ENCODE results near the gene AR. TPM values are rescaled to one million over a fixed set of nuclear protein-coding genes. Genes with fewer than 3 reads are reported as not detected.

AR gene
- total and polyA plus RNA-seq, 2 of the 13 experiments (the other 11 are each of a cell fraction or from before 2014, with no cell fraction given), result not detected

DNA sequence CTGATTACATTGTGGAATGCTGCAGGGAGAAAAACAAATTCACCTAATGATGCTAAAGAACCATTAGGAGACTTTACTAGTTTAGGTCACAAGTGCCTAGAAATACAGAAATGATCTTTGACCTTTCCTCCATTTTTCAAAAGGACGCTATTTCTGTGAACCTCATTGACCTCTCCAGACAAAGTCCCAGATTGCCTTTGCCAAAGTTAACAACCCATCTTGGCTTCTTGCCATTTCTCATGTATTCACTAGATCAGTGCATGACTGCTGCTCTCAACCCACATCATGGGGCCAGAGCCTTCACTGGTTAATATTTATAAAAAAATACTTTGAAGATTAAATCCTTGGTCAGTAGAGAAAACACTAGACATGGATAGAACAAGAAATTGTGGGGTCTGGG, 19.9 kb upstream of the AR start:
- H3K79me2 ChIP-seq (ENCODE audit: insufficient read depth, low read length), result no peaks in the 10 kb centered on the region
- CTCF ChIA-PET (ENCODE audit: low intra/inter-chr PET ratio, low total read pairs), result no interaction called here
- H2AFZ ChIP-seq (ENCODE audit: low read length), result no peak overlapping the region
- BruUV-seq (replicated peaks), result no TSS peak
- DNase-seq (ENCODE audit: low spot score), result no peak
- in situ Hi-C loops (cut with HindIII; ENCODE audit: extremely low pct_ligation_motif_present, low pct_unique_long_range_greater_than_20kb), result no loop called here
- no peak overlapping the region for H3K27ac ChIP-seq (ENCODE audit: extremely low read length, insufficient read depth, low read length)
- no peaks in the 10 kb centered on the region for H3K36me3 ChIP-seq (replicated peaks in 1 of 2; ENCODE audit: control insufficient read depth in 1 of 2, insufficient read depth in 2 of 2, low read length in 2 of 2)
- H3K27me3 ChIP-seq (ENCODE audit: control insufficient read depth in 1 of 2, insufficient read depth in 2 of 2, low read length in 2 of 2), result no peaks in the 10 kb centered on the region
- WGBS (ENCODE audit: low lambda C conversion rate), result 10% methylated on average over 1 of the region's 1 CpG
- no peaks in the 10 kb centered on the region for H3K4me1 ChIP-seq (ENCODE audit: insufficient read depth, low read length)
- TF ChIP-seq TP53 (CRISPR knock-in tag; conservative IDR thresholded peaks at IDR 0.05), result no peak
- TF ChIP-seq, protein P1, sequence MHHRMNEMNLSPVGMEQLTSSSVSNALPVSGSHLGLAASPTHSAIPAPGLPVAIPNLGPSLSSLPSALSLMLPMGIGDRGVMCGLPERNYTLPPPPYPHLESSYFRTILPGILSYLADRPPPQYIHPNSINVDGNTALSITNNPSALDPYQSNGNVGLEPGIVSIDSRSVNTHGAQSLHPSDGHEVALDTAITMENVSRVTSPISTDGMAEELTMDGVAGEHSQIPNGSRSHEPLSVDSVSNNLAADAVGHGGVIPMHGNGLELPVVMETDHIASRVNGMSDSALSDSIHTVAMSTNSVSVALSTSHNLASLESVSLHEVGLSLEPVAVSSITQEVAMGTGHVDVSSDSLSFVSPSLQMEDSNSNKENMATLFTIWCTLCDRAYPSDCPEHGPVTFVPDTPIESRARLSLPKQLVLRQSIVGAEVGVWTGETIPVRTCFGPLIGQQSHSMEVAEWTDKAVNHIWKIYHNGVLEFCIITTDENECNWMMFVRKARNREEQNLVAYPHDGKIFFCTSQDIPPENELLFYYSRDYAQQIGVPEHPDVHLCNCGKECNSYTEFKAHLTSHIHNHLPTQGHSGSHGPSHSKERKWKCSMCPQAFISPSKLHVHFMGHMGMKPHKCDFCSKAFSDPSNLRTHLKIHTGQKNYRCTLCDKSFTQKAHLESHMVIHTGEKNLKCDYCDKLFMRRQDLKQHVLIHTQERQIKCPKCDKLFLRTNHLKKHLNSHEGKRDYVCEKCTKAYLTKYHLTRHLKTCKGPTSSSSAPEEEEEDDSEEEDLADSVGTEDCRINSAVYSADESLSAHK (CRISPR knock-in tag; IDR thresholded peaks at IDR 0.05; ENCODE audit: borderline replicate concordance), result no peak
- TF ChIP-seq KDM2A (CRISPR knock-in tag; IDR thresholded peaks at IDR 0.05; ENCODE audit: borderline replicate concordance, low read depth), result no peak
- TF ChIP-seq NCOA2 (CRISPR knock-in tag; IDR thresholded peaks at IDR 0.05), result no peak
- TF ChIP-seq TEAD2 (CRISPR knock-in tag; IDR thresholded peaks at IDR 0.05), result no peak
- TF ChIP-seq ZNF550 (CRISPR knock-in tag; IDR thresholded peaks at IDR 0.05; ENCODE audit: borderline replicate concordance), result no peak
- no peak for TF ChIP-seq GATA4 (IDR thresholded peaks at IDR 0.05; ENCODE audit: borderline replicate concordance, low read depth)
- TF ChIP-seq HMGA1 (CRISPR knock-in tag; conservative IDR thresholded peaks at IDR 0.05), result no peak
- TF ChIP-seq, protein P2, sequence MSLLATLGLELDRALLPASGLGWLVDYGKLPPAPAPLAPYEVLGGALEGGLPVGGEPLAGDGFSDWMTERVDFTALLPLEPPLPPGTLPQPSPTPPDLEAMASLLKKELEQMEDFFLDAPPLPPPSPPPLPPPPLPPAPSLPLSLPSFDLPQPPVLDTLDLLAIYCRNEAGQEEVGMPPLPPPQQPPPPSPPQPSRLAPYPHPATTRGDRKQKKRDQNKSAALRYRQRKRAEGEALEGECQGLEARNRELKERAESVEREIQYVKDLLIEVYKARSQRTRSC (CRISPR knock-in tag; IDR thresholded peaks at IDR 0.05; ENCODE audit: low read depth), result no peak
- TF ChIP-seq, protein P3, sequence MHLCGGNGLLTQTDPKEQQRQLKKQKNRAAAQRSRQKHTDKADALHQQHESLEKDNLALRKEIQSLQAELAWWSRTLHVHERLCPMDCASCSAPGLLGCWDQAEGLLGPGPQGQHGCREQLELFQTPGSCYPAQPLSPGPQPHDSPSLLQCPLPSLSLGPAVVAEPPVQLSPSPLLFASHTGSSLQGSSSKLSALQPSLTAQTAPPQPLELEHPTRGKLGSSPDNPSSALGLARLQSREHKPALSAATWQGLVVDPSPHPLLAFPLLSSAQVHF (CRISPR knock-in tag; IDR thresholded peaks at IDR 0.05), result no peak
- no peak for FAIRE-seq
- no peak overlapping the region for H3K4me3 ChIP-seq (replicated peaks in 1 of 3; ENCODE audit: insufficient read depth in 1 of 3, low read depth in 2 of 3, low read length in 3 of 3)
- intact Hi-C loops (cut with micrococcal nuclease; ENCODE audit: unreplicated experiment), result no loop called here
- POLR2A ChIA-PET, result no interaction called here
- no peaks in the 10 kb centered on the region for H3K9me3 ChIP-seq (ENCODE audit: low read length)
- ATAC-seq, result no peak
- H3K9ac ChIP-seq (ENCODE audit: insufficient read depth, low read depth, low read length), result no peak overlapping the region
- no peaks in the 10 kb centered on the region for H4K20me1 ChIP-seq (ENCODE audit: insufficient read depth, low read length)
- H3K4me2 ChIP-seq (ENCODE audit: low read depth, low read length), result no peak overlapping the region
